ENCODE results near the gene MAP2K5. TPM values are rescaled to one million over a fixed set of nuclear protein-coding genes. Genes with fewer than 3 reads are reported as not detected.

Gene MAP2K5
- total RNA-seq, 1 experiment from 2014 or later: 32.0 TPM

DNA sequence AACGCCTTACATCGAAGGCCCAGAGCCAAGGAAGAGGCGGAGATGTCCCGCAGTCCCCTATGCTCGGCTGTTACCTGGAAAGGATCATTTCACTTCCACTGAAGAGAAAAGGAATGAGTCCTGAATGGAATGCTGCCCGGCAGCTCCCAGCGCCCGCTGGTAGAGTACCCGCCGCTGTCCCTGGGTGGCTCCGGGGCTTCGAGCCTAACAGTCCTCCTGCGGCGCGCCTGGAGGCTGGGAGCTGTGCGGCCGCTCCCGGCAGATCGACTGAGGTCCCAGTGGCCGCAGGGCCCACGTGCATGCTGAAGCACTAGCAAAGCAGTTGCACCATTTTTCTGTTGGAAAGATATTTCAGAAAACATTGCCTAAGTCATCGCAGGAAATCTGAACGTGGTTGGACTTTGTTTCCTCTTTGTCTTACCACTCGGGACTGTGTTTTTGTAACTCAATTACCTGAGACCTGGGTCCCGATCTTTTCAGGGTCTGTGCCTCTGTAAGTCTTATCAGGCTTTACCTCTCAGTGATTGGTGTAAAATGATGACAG is 296.4 kb downstream of the MAP2K5 start:
- Histone ChIP-seq H2AFZ (ENCODE audit: low read length) (peak overlapping the region; percentile 44; the same call in 1 of the 2 replicates), H3K4me2 (ENCODE audit: low read depth, low read length, poor library complexity, severe bottlenecking) (peak overlapping the region; percentile 74), H3K4me3 (ENCODE audit: low read length) (peak overlapping the region; percentile 93), H3K36me3 (ENCODE audit: insufficient read depth, low read length) (no peaks in the 10 kb centered on the region), H3K27ac (ENCODE audit: low read length) (peak overlapping the region; percentile 92), H3K27me3 (ENCODE audit: low read length) (no peaks in the 10 kb centered on the region), H4K20me1 (ENCODE audit: insufficient read depth, low read depth, low read length) (no peaks in the 10 kb centered on the region), H3K9me2 (replicated peaks; ENCODE audit: insufficient read depth, low read length) (no peaks in the 10 kb centered on the region), H3K9me3 (ENCODE audit: low read length) (no peaks in the 10 kb centered on the region), H3K9ac (ENCODE audit: low read length) (peak overlapping the region; percentile 99), H3K79me2 (ENCODE audit: low read length) (no peaks in the 10 kb centered on the region), H3K4me1 (ENCODE audit: low read length) (peaks cover 70% of the 10 kb centered on the region)
- DNase-seq: no peak

- peaks cover 71% of the 10 kb centered on the region for H3K4me1 ChIP-seq (ENCODE audit: low read length)
- no peaks in the 10 kb centered on the region for H3K36me3 ChIP-seq (ENCODE audit: insufficient read depth, low read length)
- peak overlapping the region; percentile 92 for H3K27ac ChIP-seq (ENCODE audit: low read length)
- H2AFZ ChIP-seq (ENCODE audit: low read length): peak overlapping the region; percentile 41
- peak overlapping the region; percentile 74 for H3K4me2 ChIP-seq (ENCODE audit: low read depth, low read length, poor library complexity, severe bottlenecking)
- H3K9me2 ChIP-seq (replicated peaks; ENCODE audit: insufficient read depth, low read length): no peaks in the 10 kb centered on the region
- no peaks in the 10 kb centered on the region for H3K79me2 ChIP-seq (ENCODE audit: low read length)
- DNase-seq: peak; percentile 76
- no peaks in the 10 kb centered on the region for H3K9me3 ChIP-seq (ENCODE audit: low read length)
- H4K20me1 ChIP-seq (ENCODE audit: insufficient read depth, low read depth, low read length): no peaks in the 10 kb centered on the region
- H3K4me3 ChIP-seq (ENCODE audit: low read length): peak overlapping the region; percentile 93
- H3K27me3 ChIP-seq (ENCODE audit: low read length): no peaks in the 10 kb centered on the region
- H3K9ac ChIP-seq (ENCODE audit: low read length): peak overlapping the region; percentile 99
These were observed 297.0 kb downstream of the MAP2K5 start for GRCh38 chr15:67839499-67839928.

DNA sequence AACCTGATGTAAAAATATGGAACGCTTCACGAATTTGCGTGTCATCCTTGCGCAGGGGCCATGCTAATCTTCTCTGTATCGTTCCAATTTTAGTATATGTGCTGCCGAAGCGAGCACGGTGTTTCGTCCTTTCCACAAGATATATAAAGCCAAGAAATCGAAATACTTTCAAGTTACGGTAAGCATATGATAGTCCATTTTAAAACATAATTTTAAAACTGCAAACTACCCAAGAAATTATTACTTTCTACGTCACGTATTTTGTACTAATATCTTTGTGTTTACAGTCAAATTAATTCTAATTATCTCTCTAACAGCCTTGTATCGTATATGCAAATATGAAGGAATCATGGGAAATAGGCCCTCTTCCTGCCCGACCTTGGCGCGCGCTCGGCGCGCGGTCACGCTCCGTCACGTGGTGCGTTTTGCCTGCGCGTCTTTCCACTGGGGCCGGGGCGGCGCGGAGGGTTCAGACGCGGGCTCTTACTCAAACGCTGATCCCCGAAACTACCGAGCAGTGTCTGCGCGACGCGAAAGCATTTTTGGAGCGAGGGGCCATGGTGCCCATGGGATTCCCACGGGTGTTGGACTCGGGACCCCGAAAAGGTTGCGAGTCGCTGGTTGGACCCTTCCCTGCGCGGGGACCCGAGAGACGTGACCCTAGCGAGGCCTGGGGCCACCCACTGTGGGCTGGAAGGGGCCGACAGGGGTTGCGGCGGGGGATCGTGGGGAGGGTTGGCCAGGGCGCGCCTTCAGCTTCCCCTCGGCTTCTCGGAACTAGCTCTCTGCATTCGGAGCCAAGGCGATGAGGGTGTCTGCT is 297.6 kb downstream of the MAP2K5 start, which contains the start of gene RNU6-1:
RNU6-1 (minus strand) TSS at position 117 of the 820 bp plus-strand sequence.
- H3K9ac ChIP-seq (ENCODE audit: low read length): peak within 1 kb of the TSS; percentile 99
- DNase-seq: peak; percentile 98

DNA sequence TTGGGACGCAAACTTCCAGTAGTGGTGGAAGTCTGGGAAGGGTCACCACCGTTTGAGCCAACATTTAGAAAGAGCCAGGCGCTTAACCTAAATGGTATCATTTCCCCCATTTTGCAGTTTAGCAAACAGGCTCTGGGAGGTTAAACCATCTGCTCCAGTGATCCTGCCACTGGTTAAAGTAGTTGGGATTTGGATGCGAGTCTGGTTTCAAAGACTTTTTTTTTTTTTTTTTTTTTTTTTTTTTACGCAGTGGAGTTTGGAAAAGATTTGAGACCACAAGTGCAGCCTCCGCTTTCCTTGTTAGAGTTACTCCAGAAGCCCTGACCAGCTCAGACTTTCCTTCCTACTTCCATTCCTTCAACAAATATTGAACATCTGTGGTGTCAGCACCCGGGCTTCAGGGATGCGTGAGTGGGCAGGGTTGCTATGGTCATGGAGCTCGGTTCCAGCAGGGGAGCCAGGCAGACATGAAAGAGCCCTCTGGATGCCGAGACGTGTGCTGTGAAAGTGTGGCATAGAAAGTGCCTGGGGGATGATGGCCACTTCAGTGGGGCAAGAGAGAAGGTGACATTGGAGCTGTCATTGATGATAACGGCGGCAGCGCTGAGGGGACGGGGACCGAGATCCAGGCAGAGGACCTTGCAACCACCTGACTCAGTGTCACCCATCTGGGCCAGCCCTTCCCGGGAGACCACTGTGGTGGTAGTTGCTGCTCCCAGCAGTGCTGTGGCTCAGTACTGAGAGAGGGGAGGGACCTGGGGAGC is 298.4 kb downstream of the MAP2K5 start:
- no peaks in the 10 kb centered on the region for H4K20me1 ChIP-seq (ENCODE audit: insufficient read depth, low read depth, low read length)
- H3K4me2 ChIP-seq (ENCODE audit: low read depth, low read length, poor library complexity, severe bottlenecking): peak overlapping the region; percentile 74
- H3K9me2 ChIP-seq (replicated peaks; ENCODE audit: insufficient read depth, low read length): no peaks in the 10 kb centered on the region
- H3K9ac ChIP-seq (ENCODE audit: low read length): peak overlapping the region; percentile 99
- peak overlapping the region; percentile 61; the same call in 1 of the 2 replicates for H2AFZ ChIP-seq (ENCODE audit: low read length)
- peak overlapping the region; percentile 92 for H3K27ac ChIP-seq (ENCODE audit: low read length)
- no peaks in the 10 kb centered on the region for H3K9me3 ChIP-seq (ENCODE audit: low read length)
- H3K36me3 ChIP-seq (ENCODE audit: insufficient read depth, low read length): no peaks in the 10 kb centered on the region
- H3K4me3 ChIP-seq (ENCODE audit: low read length): peak overlapping the region; percentile 93
- no peak for DNase-seq
- H3K27me3 ChIP-seq (ENCODE audit: low read length): no peaks in the 10 kb centered on the region
- peaks cover 59% of the 10 kb centered on the region for H3K4me1 ChIP-seq (ENCODE audit: low read length)
- no peaks in the 10 kb centered on the region for H3K79me2 ChIP-seq (ENCODE audit: low read length)

More for the DNA sequence above, 297.6 kb downstream of the MAP2K5 start, which contains the start of gene RNU6-1:
- H3K9me2 ChIP-seq (replicated peaks; ENCODE audit: insufficient read depth, low read length): no peaks in the 10 kb centered on the region
- no peaks in the 10 kb centered on the region for H3K36me3 ChIP-seq (ENCODE audit: insufficient read depth, low read length)
- H3K9me3 ChIP-seq (ENCODE audit: low read length): no peaks in the 10 kb centered on the region
- peaks cover 65% of the 10 kb centered on the region for H3K4me1 ChIP-seq (ENCODE audit: low read length)
- H3K27me3 ChIP-seq (ENCODE audit: low read length): no peaks in the 10 kb centered on the region
- H3K4me3 ChIP-seq (ENCODE audit: low read length): peak within 1 kb of the TSS; percentile 93
- no peaks in the 10 kb centered on the region for H3K79me2 ChIP-seq (ENCODE audit: low read length)
- peak within 1 kb of the TSS; percentile 74 for H3K4me2 ChIP-seq (ENCODE audit: low read depth, low read length, poor library complexity, severe bottlenecking)
- H4K20me1 ChIP-seq (ENCODE audit: insufficient read depth, low read depth, low read length): no peaks in the 10 kb centered on the region
- peak within 1 kb of the TSS; percentile 92 for H3K27ac ChIP-seq (ENCODE audit: low read length)
- H2AFZ ChIP-seq (ENCODE audit: low read length): peak within 1 kb of the TSS; percentile 61

- Histone ChIP-seq H3K4me3 (ENCODE audit: low read length) (peak overlapping the region; percentile 93), H3K27me3 (ENCODE audit: low read length) (no peaks in the 10 kb centered on the region), H3K4me1 (ENCODE audit: low read length) (peaks cover 59% of the 10 kb centered on the region), H3K9me2 (replicated peaks; ENCODE audit: insufficient read depth, low read length) (no peaks in the 10 kb centered on the region), H4K20me1 (ENCODE audit: insufficient read depth, low read depth, low read length) (no peaks in the 10 kb centered on the region), H3K36me3 (ENCODE audit: insufficient read depth, low read length) (no peaks in the 10 kb centered on the region), H3K27ac (ENCODE audit: low read length) (peak overlapping the region; percentile 92), H3K9me3 (ENCODE audit: low read length) (no peaks in the 10 kb centered on the region), H3K4me2 (ENCODE audit: low read depth, low read length, poor library complexity, severe bottlenecking) (peak overlapping the region; percentile 74), H3K79me2 (ENCODE audit: low read length) (no peaks in the 10 kb centered on the region), H2AFZ (ENCODE audit: low read length) (peak overlapping the region; percentile 44; the same call in 1 of the 2 replicates), H3K9ac (ENCODE audit: low read length) (peak overlapping the region; percentile 99)
- peak; percentile 80 for DNase-seq
These were observed 298.9 kb downstream of the MAP2K5 start for GRCh38 chr15:67841513-67841762.

DNA sequence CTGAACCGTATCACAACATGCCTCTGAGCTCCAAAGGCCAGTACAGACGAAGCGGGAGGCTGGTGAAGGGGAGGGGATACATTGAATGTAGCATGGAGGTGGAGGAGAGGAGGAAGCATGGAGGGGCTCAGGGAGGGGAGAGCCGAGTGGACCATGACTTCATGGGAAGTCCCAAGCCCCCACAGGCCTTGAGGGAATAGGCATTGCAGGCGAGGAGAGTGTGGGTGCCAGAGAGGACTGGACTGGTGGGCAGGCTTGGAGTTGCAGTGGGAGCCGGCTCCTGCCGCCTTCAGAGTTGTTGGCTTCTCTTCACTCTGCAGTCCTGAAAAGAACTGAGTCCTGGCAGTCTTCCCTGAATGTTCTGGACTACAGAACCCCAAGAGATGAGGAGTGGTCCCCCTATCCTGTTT is 300.6 kb downstream of the MAP2K5 start:
- Histone ChIP-seq H3K4me2 (ENCODE audit: low read depth, low read length, poor library complexity, severe bottlenecking) (no peak overlapping the region), H2AFZ (ENCODE audit: low read length) (no peak overlapping the region), H3K9ac (ENCODE audit: low read length) (no peak overlapping the region), H3K79me2 (ENCODE audit: low read length) (no peaks in the 10 kb centered on the region), H3K4me3 (ENCODE audit: low read length) (no peak overlapping the region), H4K20me1 (ENCODE audit: insufficient read depth, low read depth, low read length) (no peaks in the 10 kb centered on the region), H3K27me3 (ENCODE audit: low read length) (no peaks in the 10 kb centered on the region), H3K9me3 (ENCODE audit: low read length) (no peaks in the 10 kb centered on the region), H3K36me3 (ENCODE audit: insufficient read depth, low read length) (no peaks in the 10 kb centered on the region), H3K4me1 (ENCODE audit: low read length) (peaks cover 56% of the 10 kb centered on the region), H3K27ac (ENCODE audit: low read length) (peak overlapping the region; percentile 26), H3K9me2 (replicated peaks; ENCODE audit: insufficient read depth, low read length) (no peaks in the 10 kb centered on the region)
- DNase-seq: no peak

- DNase-seq: no peak
- peaks cover 57% of the 10 kb centered on the region for H3K4me1 ChIP-seq (ENCODE audit: low read length)
- H3K9me2 ChIP-seq (replicated peaks; ENCODE audit: insufficient read depth, low read length): no peaks in the 10 kb centered on the region
- no peak overlapping the region for H3K4me3 ChIP-seq (ENCODE audit: low read length)
- H2AFZ ChIP-seq (ENCODE audit: low read length): no peak overlapping the region
- H3K27me3 ChIP-seq (ENCODE audit: low read length): no peaks in the 10 kb centered on the region
- no peaks in the 10 kb centered on the region for H3K9me3 ChIP-seq (ENCODE audit: low read length)
- no peaks in the 10 kb centered on the region for H4K20me1 ChIP-seq (ENCODE audit: insufficient read depth, low read depth, low read length)
- peak overlapping the region; percentile 1; the same call in 1 of the 2 replicates for H3K9ac ChIP-seq (ENCODE audit: low read length)
- H3K79me2 ChIP-seq (ENCODE audit: low read length): no peaks in the 10 kb centered on the region
- H3K27ac ChIP-seq (ENCODE audit: low read length): peak overlapping the region; percentile 26
- H3K36me3 ChIP-seq (ENCODE audit: insufficient read depth, low read length): no peaks in the 10 kb centered on the region
- no peak overlapping the region for H3K4me2 ChIP-seq (ENCODE audit: low read depth, low read length, poor library complexity, severe bottlenecking)
These were observed 301.3 kb downstream of the MAP2K5 start for GRCh38 chr15:67843571-67844387.

Measured in Karpas-422 (cell line).